ENCODE results near the gene EPHA2. TPM values are rescaled to one million over a fixed set of nuclear protein-coding genes. Genes with fewer than 3 reads are reported as not detected.

The EPHA2 gene
- total and polyA plus RNA-seq, 2 donors (not counting 3 experiments of a cell fraction or from before 2014, with no cell fraction given), result 141 to 147 TPM

DNA sequence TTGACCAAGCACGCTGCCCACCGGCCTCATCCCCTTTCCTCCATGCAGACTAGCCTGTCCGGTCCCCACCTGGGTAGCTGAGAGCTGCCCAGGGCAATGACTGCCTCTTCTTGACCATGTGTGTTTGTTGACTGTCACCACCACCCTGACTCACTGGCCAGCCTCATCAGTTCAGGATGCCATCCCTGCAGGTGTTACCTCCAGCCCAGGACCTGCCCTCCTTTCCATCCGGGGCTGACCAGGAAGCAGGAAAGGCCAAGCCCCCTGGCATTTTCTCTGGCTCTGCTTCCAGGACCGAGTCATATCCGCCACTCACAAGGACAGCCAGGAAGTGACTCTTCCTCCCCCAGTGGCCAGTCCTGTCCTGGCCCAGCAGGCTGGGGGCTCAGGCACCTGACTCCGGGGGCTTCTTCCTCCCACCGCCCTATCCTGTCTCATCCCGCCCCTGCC lies 17.1 kb downstream of the EPHA2 start:
- peaks cover 90% of the 10 kb centered on the region for H3K79me2 ChIP-seq (ENCODE audit: control insufficient read depth, insufficient read depth, low read length)
- H3K9me1 ChIP-seq (replicated peaks; ENCODE audit: control insufficient read depth, extremely low read depth, insufficient read depth, low read length), result no peaks in the 10 kb centered on the region
- TF ChIP-seq POLR2AphosphoS5 (IDR thresholded peaks at IDR 0.05; ENCODE audit: insufficient read depth, low read depth, low read length), result peak; percentile 91
- TF ChIP-seq GATA2 (IDR thresholded peaks at IDR 0.05; ENCODE audit: insufficient read depth, insufficient read length, low read depth, low read length), result peak; percentile 36
- peak; percentile 66 for TF ChIP-seq POLR2A (IDR thresholded peaks at IDR 0.05; ENCODE audit: low read depth, low read length)
- peak; percentile 18 to 27 for TF ChIP-seq CTCF (IDR thresholded peaks at IDR 0.05; ENCODE audit: extremely low read depth in 1 of 2, insufficient read depth in 1 of 2, low read depth in 1 of 2, low read length in 2 of 2)
- peak; percentile 91 for TF ChIP-seq FOS (IDR thresholded peaks at IDR 0.05; ENCODE audit: borderline replicate concordance, insufficient read depth, low read length)
- TF ChIP-seq EZH2 (IDR thresholded peaks at IDR 0.05; ENCODE audit: borderline replicate concordance, low read depth, low read length, severe bottlenecking), result no peak
- peak; percentile 16 for TF ChIP-seq MAX (IDR thresholded peaks at IDR 0.05; ENCODE audit: insufficient read depth, insufficient read length)
- TF ChIP-seq MYC (IDR thresholded peaks at IDR 0.05; ENCODE audit: low read depth, low read length), result no peak
- peak; percentile 64 for TF ChIP-seq JUN (IDR thresholded peaks at IDR 0.05; ENCODE audit: borderline replicate concordance, insufficient read depth, insufficient read length, low read depth)
- H3K4me3 ChIP-seq (replicated peaks in 1 of 3; ENCODE audit: insufficient read depth in 1 of 3, low read depth in 1 of 3, low read length in 3 of 3), result no peak overlapping the region
- peaks cover 43% of the 10 kb centered on the region in 2 experiments for H3K36me3 ChIP-seq (ENCODE audit: control insufficient read depth in 2 of 2, extremely low read depth in 1 of 2, insufficient read depth in 2 of 2, low read length in 2 of 2)
- CTCF ChIA-PET, result interaction anchor here (0.9 to 4.3 kb wide), 6 partner anchors 13 to 110 kb away, joined by 3 to 38 read pairs (median 4); no protein-coding TSS in a partner anchor
- BruUV-seq (replicated peaks), result no TSS peak
- H3K4me1 ChIP-seq (ENCODE audit: control insufficient read depth, extremely low read depth, insufficient read depth, low read length), result peaks cover 61% of the 10 kb centered on the region
- dilution Hi-C loops (cut with MboI; ENCODE audit: extremely low pct_ligation_motif_present, low sequenced_read_pairs) (no loop called here), intact Hi-C loops (cut with micrococcal nuclease) (loop anchor here (1.0 kb wide), 3 partner anchors 9 to 44 kb away; no protein-coding TSS in a partner anchor)
- no peaks in the 10 kb centered on the region for H4K20me1 ChIP-seq (replicated peaks; ENCODE audit: control insufficient read depth, extremely low read depth, insufficient read depth, low read length)
- POLR2A ChIA-PET, result interaction anchor here (0.6 to 2.0 kb wide), 3 partner anchors 16 to 43 kb away, joined by 3 to 7 read pairs (median 4); no protein-coding TSS in a partner anchor
- DNase-seq (ENCODE audit: low read depth, low spot score) (peak; percentile 58), FAIRE-seq (peak; percentile 98)
- H3K27ac ChIP-seq (ENCODE audit: insufficient read depth, low read depth, low read length), result peak overlapping the region; percentile 86
- no peak overlapping the region for H2AFZ ChIP-seq (ENCODE audit: low read depth, low read length)
- H3K9ac ChIP-seq (replicated peaks; ENCODE audit: extremely low read depth, insufficient read depth, low read length), result no peak overlapping the region
- H3K4me2 ChIP-seq (ENCODE audit: insufficient read depth, low read length), result peak overlapping the region; percentile 33
- no peaks in the 10 kb centered on the region for H3K27me3 ChIP-seq (ENCODE audit: control insufficient read depth in 2 of 2, insufficient read depth in 2 of 2, low read length in 2 of 2)
- no peaks in the 10 kb centered on the region for H3K9me3 ChIP-seq (replicated peaks; ENCODE audit: control insufficient read depth, insufficient read depth, low read length)

Measured in endothelial cell of umbilical vein (primary cell).